GM21786 (cell line): ENCODE data around the gene NKX1-1.

Experiments used
- ATAC-seq: cut with Tn5 transposase; IDR thresholded peaks from one replicate; pipeline ENCODE4 v1.9.1; 2021; ENCODE audit not compliant: unreplicated experiment

Gene NKX1-1

DNA sequence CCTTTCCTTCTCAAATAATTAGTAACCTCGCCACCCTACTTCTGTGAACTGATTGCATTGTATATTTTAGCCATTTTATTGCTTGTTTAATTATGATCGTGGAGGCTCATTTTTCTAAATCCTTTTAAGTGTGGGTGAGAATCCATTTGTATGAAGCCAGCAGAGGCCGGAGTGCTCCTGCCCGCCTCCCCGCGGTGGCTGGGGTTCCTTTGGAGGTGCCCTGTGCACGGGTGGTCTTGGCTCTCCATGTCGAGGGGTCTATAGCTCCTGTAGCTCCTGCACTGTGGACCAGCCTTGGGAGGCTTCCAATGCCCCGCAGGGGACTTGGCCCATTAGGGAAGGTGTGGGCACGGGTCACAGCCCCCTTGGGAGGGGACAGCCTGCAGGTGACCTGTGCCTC lies 44.2 kb downstream of the NKX1-1 start:
- ATAC-seq = no peak

DNA sequence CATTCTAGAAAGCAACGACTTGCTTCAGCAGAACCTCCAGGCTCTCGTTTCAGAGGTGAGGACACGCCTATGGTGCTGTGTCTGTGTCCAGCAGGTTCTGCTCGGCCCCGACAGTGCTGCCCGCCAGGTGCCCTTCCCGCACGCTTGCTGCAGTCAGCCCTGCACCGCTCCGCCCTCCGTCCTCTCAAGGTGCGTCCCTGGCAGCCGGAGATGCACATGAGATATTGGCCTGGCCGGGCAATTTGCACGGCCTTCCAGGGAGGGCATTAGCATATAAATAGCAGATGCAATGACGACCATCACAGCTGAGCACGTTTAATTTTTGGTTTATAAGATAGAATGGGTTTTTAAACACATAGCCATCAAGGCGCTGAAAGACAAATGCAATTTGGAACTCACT lies 44.8 kb downstream of the NKX1-1 start:
- ATAC-seq = no peak

DNA sequence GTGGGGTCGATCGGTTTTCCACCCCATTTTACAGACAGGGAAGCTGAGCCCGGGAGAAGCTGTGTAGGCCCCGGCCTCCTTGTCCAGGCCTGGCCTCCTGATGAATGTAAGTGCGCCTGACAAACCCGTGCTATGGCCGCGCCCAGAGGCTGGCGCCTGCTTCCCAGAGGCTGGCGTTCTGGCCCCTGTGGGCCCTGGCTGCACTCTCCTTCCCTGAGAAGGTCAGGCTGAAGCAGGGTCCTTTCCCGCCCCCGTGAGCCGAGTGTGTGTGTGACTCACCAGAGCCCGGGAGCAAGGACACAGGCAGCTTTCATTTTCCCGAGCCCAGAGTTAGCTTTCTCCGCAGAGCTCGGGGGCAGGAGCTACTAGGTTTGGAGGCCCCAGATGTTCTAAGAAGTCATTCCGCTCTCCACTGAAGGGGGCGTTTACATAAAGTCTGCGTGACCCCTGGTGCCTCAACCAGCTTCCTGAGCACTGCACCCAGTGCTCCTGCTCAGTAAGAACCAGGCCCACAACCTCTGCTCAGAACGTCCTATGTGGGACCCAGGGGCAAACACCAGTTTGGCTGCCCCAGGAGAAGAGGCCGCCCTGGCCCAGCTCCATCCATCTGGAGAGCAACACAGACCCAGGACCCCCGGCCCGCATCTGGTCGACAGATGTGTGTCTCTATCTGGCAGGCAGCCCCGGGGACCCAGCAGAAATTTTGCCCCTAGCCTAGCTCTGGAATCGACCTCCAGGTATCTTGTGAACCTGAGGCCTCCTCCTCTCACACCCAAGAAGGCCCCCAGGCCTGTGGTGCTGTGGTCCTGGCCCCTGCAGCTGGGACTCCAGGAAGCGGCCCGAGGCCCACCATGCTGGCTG lies 45.6 kb downstream of the NKX1-1 start:
- ATAC-seq = no peak

DNA sequence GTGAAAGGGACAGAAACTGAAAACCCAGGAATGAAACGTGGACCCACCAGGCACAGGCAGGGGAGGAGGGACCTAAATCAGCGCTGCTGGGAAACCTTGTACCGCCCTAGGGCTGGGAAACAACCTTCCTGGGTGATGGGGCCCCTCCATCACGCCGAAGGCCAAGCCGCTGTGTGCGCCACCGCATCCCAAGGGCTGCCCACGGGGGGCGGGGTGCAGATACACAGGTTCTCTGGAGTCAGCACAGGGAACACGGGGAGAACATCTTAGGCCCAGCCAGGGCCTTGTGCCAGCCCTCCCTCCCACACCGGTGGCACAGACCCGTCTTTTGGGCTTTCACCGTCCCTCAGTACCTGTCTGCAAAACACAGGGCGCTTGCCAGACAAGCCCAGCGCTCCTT lies 46.3 kb downstream of the NKX1-1 start:
- no peak for ATAC-seq

GRCh38 chr4:1359144-1359501 lies 47.1 kb downstream of the NKX1-1 start:
- no peak for ATAC-seq

DNA sequence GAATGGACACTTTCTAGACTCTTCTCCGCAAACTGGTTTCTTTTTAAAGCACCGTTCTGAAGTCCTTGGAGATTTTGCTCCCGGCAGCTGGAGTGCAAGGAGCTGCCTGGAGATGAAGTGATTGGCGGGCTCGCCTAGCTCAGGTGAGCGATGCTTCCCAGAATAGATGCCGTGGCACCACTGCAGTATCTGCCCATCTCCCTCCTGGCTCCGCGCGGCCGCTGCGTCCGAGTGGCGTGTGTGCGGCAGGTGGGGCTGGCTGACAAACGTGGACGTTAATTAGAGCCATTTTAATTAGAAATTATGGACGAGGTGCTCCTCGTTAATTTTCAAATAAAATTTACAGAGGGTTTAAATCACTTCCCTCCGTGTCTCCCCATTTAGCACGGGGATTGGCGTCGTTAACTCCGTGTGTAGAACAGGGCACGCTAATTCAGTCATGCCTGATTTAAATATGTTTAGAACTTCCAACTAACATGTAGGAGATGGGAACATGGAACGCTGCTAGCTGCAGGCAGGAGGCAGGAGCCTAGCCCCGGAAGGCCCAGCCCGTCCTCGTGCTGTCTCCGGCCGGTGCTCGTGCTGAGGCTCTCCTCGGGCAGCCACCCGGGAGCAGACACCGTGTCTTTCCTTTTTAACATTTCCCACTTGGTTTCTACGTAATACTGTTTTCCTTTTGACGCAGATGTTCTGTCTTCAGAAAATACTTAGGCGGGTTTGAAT lies 47.7 kb downstream of the NKX1-1 start:
- no peak for ATAC-seq

GRCh38 chr4:1357356-1358248 lies 48.6 kb downstream of the NKX1-1 start:
- no peak for ATAC-seq

DNA sequence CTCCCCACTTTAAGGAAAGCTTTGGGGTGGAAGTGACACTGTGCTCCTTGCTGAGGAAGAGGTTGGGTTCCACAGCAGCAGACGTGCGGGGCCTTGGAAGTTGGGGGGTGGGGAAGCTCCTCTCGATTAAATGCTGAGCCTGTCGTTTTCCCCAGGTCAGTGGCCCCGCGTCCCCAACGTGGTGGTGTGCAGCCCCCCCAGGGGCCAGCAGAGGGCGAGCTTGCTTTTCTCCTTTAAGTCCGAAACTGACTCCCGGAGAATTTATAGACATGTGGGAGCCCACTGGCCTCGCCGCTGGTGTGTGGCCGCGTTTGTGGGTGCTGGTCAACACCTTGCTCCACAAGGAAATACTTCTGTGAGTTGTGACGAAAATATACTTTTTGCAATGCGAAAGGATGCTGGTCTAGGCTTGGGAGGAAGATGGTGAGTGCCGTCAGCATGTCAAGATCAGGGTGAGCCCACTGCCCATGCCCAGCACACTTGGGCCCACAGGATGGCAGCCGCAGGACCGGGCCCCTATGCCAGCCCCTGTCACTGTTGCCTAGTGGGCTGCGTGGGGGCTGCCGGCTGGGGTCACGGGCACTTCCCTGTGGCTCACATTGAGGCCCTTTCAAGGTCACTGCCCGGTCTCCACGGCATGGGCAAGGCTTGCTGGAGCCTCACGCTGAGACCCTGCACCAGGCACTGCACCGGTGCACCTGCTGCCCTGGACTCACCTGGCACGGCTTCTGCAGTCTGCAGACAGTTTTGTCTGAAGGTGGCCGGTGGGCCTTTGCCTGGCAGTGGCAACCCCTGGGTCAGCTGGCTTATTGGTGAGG lies 49.9 kb downstream of the NKX1-1 start:
- no peak for ATAC-seq

- no peak for ATAC-seq
Observed at GRCh38 chr4:1355378-1355777, 50.9 kb downstream of the NKX1-1 start.

- no peak for ATAC-seq
Observed at GRCh38 chr4:1354983-1355275, 51.3 kb downstream of the NKX1-1 start.

GRCh38 chr4:1354136-1354982 lies 51.9 kb downstream of the NKX1-1 start:
- ATAC-seq = no peak

DNA sequence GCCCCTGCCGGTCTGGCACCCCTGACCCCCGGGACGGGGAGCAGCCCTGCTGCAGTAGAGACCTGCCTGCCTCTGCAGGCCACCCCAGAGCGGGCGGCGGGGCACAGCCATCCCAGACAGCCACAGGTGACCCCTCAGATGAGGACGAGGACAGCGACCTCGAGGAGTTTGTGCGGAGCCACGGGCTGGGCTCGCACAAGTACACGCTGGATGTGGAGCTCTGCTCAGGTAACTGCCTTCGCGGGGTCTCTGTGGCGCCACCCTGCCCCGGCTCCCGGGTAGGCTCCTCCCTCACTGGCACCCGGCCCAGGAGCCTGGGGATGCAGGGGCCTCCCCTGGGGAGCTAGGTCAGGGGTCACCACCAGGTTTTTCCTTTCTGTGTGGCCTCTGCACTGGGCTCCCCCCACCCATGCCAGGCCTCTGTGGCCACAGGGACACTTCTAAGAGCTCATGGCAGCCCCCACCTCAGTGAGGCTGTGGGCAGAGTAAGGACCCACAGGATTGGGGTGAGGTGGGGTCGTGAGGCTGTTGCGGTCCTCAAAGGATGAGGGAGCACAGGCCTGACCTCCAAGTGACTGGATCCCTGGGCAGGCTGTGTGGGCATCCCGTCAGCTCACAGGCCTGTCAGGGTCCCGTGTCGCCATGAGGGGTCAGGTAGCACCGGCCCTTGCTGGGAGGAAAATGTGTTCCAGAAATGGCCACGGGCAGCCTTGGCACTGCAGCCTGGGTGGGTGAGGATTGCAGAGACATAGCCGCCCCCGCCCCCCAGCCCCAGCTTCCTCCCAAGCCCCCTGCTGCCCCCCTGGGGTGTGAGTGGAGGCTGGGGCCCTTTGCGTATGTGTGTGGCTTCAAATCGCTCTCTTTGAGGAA lies 52.8 kb downstream of the NKX1-1 start:
- ATAC-seq = no peak
